Tibial artery (tissue), 4 donors: Measurements from ENCODE around the gene BROX.

ENCODE experiments used
- DNase-seq, 2 donors: peaks; one replicate each; pipeline ENCODE4 v3.0.0-alpha.2; 2019
- H3K27ac ChIP-seq, 2 donors: fragments of 200-600 bp; sonication (generic) in 1 of 2; 1 replicate in 1 of 2; 2 replicates in 1 of 2; pipeline ENCODE4 v1.5.1; 2018 to 2019; ENCODE audit warnings: mild to moderate bottlenecking in 1 of 2
- H3K27me3 ChIP-seq, 2 donors: fragments of 200-600 bp; sonication (generic) in 1 of 2; one replicate each; pipeline versions ENCODE4 v1.5.1 to v1.6.0; 2016 to 2019
- H3K36me3 ChIP-seq, 3 donors: fragments of 200-600 bp; sonication (generic) in 2 of 3; one replicate each; pipeline ENCODE4 v1.5.1; 2016 to 2019; ENCODE audit warnings: mild to moderate bottlenecking in 2 of 3
- H3K4me1 ChIP-seq, 4 donors: fragments of 200-600 bp; sonication (generic) in 2 of 4; 1 replicate in 3 of 4; 2 replicates in 1 of 4; pipeline ENCODE4 v1.5.1; 2016 to 2019
- H3K4me3 ChIP-seq, 2 donors: fragments of 200-600 bp; sonication (generic) in 1 of 2; 1 replicate in 1 of 2; 2 replicates in 1 of 2; pipeline ENCODE4 v1.5.1; 2018 to 2019; ENCODE audit warnings: mild to moderate bottlenecking in 2 of 2
- H3K9me3 ChIP-seq, 3 donors: fragments of 200-600 bp; sonication (generic) in 1 of 3; one replicate each; pipeline ENCODE4 v1.5.1; 2016 to 2019
- intact Hi-C: fragments of 100-400 bp; cut with DNase I; formaldehyde crosslinking; loops from one replicate; pipeline ENCODE4 v1.15.0; 2023; ENCODE audit warnings: low total_unique reads
- TF ChIP-seq, protein P1 (sequence below), 2 experiments: fragments of 200-600 bp in 1 of 2; fragments of 450-650 bp in 1 of 2; IDR thresholded peaks; one replicate each; pipeline ENCODE4 v1.5.1; 2017 to 2019; ENCODE audit warnings: antibody characterized with exemption in 2 of 2, mild to moderate bottlenecking in 1 of 2, moderate library complexity in 1 of 2

The BROX gene

DNA sequence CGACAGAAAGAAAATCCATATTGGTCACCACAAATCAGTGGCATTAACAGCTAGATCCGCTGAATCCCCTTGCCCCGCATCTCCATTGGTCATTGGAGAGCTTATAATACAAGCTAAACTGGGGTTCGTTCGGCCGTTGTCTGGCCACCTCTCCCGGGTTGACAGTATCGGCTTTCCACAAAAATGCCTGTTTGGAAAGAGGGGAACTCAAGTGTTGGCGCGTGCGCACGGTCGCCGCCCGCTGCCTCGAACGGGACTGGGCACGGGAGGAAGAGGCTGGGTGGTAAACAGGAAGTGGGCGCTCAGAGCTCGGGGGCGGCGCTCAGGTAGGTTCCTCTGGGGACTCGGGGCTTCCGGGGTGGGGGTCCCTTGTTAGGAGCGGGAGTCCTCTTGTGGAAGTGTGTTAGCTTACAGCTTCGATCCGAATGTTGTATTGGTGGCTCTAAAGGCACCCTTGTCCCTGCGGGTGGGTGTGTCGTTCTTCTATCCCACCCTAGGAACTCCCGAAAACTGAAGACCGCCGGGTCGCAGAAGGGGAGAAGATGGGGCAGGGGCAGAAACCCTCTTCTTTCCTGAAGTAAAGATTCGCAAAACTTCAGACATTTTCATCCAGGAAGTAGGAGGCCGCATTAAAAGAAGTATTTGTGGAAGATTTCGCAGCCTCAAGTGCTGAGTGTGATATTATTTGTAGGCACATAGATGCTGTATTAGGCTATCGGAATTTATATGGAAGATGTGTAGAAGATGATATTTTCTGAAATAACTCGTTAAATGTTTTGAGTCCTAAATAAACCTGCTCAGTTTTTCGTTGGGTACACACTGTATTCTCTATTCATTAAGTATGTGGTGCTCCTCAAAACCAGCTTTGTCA is 962 bp downstream of the BROX start:
- Histone ChIP-seq H3K4me3 (peak overlapping the region; percentile 67 to 74), H3K27me3 (no peaks in the 10 kb centered on the region), H3K36me3 (peaks cover 14 to 29% (median 20%) of the 10 kb centered on the region in 3 donors), H3K27ac (peak overlapping the region; percentile 95), H3K4me1 (peaks cover 0 to 35% (median 19%) of the 10 kb centered on the region in 4 donors), H3K9me3 (no peaks in the 10 kb centered on the region)
- TF ChIP-seq, protein P1, sequence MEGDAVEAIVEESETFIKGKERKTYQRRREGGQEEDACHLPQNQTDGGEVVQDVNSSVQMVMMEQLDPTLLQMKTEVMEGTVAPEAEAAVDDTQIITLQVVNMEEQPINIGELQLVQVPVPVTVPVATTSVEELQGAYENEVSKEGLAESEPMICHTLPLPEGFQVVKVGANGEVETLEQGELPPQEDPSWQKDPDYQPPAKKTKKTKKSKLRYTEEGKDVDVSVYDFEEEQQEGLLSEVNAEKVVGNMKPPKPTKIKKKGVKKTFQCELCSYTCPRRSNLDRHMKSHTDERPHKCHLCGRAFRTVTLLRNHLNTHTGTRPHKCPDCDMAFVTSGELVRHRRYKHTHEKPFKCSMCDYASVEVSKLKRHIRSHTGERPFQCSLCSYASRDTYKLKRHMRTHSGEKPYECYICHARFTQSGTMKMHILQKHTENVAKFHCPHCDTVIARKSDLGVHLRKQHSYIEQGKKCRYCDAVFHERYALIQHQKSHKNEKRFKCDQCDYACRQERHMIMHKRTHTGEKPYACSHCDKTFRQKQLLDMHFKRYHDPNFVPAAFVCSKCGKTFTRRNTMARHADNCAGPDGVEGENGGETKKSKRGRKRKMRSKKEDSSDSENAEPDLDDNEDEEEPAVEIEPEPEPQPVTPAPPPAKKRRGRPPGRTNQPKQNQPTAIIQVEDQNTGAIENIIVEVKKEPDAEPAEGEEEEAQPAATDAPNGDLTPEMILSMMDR (IDR thresholded peaks at IDR 0.05), result no peak
- intact Hi-C loops, result loop anchor here (10.0 kb wide), 1 partner anchor 69 kb away; no protein-coding TSS in a partner anchor
- peak; percentile 96 to 98 for DNase-seq

DNA sequence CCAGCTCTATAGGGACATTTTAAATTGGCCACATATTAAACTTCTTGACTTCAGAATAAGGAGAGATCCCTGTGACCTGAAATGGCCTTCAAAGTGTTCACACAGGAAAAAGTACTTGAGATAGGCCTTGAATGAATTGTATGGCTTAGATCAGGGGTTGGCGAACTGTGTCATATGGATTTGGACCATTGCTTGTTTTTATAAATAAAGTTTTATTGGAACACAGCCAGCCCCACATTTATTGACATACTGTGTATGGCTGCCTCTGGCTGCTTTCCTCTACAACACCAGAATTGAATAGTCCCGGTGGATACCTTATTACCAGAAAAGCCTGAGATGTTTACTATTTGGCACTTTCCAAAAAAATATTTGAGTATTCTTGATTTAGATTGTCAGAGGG is 4.0 kb downstream of the BROX start:
- peaks cover 41 to 58% (median 48%) of the 10 kb centered on the region in 3 donors for H3K36me3 ChIP-seq
- no peak overlapping the region for H3K4me3 ChIP-seq
- H3K27ac ChIP-seq, result no peak overlapping the region
- DNase-seq, result no peak
- H3K9me3 ChIP-seq, result no peaks in the 10 kb centered on the region
- peaks cover 0 to 15% (median 3%) of the 10 kb centered on the region in 4 donors for H3K4me1 ChIP-seq
- intact Hi-C loops, result loop anchor here (10.0 kb wide), 1 partner anchor 72 kb away; no protein-coding TSS in a partner anchor
- H3K27me3 ChIP-seq, result no peaks in the 10 kb centered on the region
- TF ChIP-seq, protein P1 (IDR thresholded peaks at IDR 0.05), result no peak

DNA sequence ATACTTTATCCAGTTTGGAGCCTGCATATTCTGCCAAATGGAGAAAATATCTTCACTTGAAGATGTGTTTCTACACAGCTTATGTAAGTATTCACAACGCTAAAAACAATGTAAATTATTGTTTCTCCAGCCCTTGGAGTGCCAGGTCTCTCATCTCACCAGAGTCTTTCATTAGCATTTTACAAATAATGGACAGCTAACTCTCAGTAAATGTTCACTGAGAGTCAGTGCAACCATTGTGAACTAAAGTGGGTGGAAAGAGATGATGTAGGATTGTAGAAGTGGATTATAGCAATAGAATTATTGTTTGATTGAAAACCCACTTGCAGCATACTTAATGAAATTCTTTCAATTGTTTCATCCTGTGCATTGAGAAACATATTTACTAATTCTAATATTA is 16.4 kb downstream of the BROX start:
- Histone ChIP-seq H3K4me3 (no peak overlapping the region), H3K4me1 (no peaks in the 10 kb centered on the region), H3K27me3 (no peaks in the 10 kb centered on the region), H3K27ac (no peak overlapping the region), H3K9me3 (no peaks in the 10 kb centered on the region), H3K36me3 (peaks cover 93 to 100% (median 95%) of the 10 kb centered on the region in 3 donors)
- intact Hi-C loops, result no loop called here
- no peak for DNase-seq
- TF ChIP-seq, protein P1 (IDR thresholded peaks at IDR 0.05), result no peak

DNA sequence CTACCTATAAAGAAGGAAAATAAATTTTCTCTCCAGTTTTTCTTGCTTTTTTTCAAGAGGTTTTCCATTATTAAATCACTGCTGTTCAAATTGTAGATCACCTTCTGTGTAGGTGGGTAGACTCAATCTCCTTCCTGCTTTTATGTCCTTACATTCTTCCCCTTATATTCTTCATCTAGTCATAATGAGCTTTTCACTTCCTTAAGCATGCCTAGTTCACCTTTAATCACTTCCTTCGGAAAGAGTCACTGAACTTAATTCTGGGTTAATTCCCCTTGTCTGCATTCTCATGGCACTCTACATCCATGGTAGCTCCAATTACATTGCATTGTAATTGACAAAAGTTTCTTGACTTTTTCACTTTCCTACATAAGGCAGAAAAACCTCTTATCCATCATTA is 18.5 kb downstream of the BROX start:
- Histone ChIP-seq H3K27me3 (no peaks in the 10 kb centered on the region), H3K36me3 (peaks cover 91 to 99% (median 93%) of the 10 kb centered on the region in 3 donors), H3K4me3 (no peak overlapping the region), H3K9me3 (no peaks in the 10 kb centered on the region), H3K27ac (no peak overlapping the region), H3K4me1 (no peaks in the 10 kb centered on the region)
- DNase-seq, result no peak
- intact Hi-C loops, result loop anchor here (10.0 kb wide), 1 partner anchor 76 kb away; no protein-coding TSS in a partner anchor
- TF ChIP-seq, protein P1 (IDR thresholded peaks at IDR 0.05), result no peak

DNA sequence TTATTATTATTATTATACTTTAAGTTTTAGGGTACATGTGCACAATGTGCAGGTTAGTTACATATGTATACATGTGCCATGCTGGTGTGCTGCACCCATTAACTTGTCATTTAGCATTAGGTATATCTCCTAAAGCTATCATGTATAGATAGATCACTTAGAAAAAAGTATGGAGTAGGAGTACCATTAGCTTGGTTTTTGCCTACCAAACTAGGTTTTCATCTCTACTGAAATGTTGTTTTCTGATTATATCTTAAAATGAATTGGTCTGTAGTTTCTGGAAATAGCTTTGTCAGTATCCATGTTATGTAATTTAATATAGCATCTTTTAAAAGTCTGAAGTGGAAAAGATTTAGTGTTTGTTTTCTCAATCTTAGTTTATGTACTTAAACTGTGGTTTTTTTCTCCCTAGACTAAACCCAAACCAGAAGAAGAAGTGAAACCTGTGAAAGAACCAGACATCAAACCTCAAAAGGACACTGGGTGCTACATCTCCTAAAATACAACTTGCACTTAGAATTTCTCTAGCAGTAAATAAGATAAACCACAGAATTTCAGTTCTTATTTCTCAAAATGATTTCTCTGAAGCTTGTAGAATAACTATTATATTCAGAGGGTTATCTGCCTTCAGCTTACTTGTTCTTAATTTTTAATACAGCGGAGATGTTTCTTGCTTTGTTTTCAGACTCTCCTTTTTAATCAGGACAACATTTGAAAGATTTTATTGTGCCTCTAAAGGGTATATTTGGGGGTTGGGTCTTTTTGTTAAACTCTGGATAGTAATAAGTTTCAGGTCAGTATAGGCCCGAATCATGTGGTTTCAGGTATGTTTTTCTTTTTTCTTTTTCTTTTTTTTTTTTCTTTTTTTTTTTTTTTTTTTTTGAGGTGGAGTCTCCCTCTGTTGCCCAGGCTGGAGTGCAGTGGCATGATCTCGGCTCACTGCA is 20.1 kb downstream of the BROX start:
- intact Hi-C loops, result loop anchor here (10.0 kb wide), 1 partner anchor 78 kb away; no protein-coding TSS in a partner anchor
- TF ChIP-seq, protein P1 (IDR thresholded peaks at IDR 0.05), result no peak
- Histone ChIP-seq H3K4me3 (no peak overlapping the region), H3K36me3 (peaks cover 81 to 91% (median 81%) of the 10 kb centered on the region in 3 donors), H3K27me3 (no peaks in the 10 kb centered on the region), H3K4me1 (no peaks in the 10 kb centered on the region), H3K27ac (no peak overlapping the region), H3K9me3 (no peaks in the 10 kb centered on the region)
- DNase-seq, result no peak
